HepG2 (cell line): ENCODE measurements around the gene TRIM67. TPM values are rescaled to one million over a fixed set of nuclear protein-coding genes. Genes with fewer than 3 reads are reported as not detected.
A peak's percentile ranks its signal among the peaks of the same experiment; 100 is the strongest.

Source experiments
- ATAC-seq: fragments of 200-7000 bp; cut with Tn5 transposase; 3 replicates; pipeline ENCODE4 v1.9.1; 2020; ENCODE audit warnings: mild to moderate bottlenecking, moderate library complexity
- BruUV-seq: library from RNA; stranded (reverse); fragments of 400-500 nt; replicated peaks from 2 replicates; lab custom pipeline; 2021; lab: Mats Ljungman, UMichigan
- CTCF ChIA-PET: fragments of 300-600 bp; formaldehyde crosslinking; extraction: SDS; loops from one replicate; lab custom pipeline; 2021; ENCODE audit warnings: low total read pairs, inconsistent platforms, low intra/inter-chr PET ratio; lab: Yijun Ruan, JAX
- POLR2A ChIA-PET: fragments of 350-600 bp; sonication (Branson Sonifier 250); formaldehyde crosslinking; loops from one replicate; lab custom pipeline; 2020; ENCODE audit warnings: antibody characterized with exemption, inconsistent platforms; lab: Yijun Ruan, JAX
- DNase-seq: peaks from one replicate; pipeline ENCODE4 v3.0.0-alpha.2; 2015; ENCODE audit warnings: low spot score
- FAIRE-seq: peaks from 3 replicates; lab custom pipeline; 2011; peaks lifted over from hg19 to GRCh38; lab: Jason Lieb, UNC
- H2AFZ ChIP-seq: one replicate; pipeline ENCODE4 v1.6.1; 2011; ENCODE audit warnings: low read length, inconsistent platforms
- H3K27ac ChIP-seq: fragments of 300-600 bp; 3 replicates; pipeline ENCODE4 v1.8.0; 2011; ENCODE audit warnings: mixed run types, mild to moderate bottlenecking, mixed read lengths, low read length, inconsistent platforms; ENCODE audit not compliant: insufficient read depth; ENCODE audit errors: extremely low read length
- H3K27me3 ChIP-seq, 2 experiments: fragments of 200-600 bp in 1 of 2; 2 replicates in 1 of 2; 3 replicates in 1 of 2; pipeline versions ENCODE4 v1.6.0 to v1.8.0; 2011; ENCODE audit warnings: low read length in 2 of 2, mild to moderate bottlenecking in 2 of 2, moderate library complexity in 2 of 2, inconsistent platforms in 1 of 2; ENCODE audit not compliant: insufficient read depth in 2 of 2, control insufficient read depth in 1 of 2
- H3K36me3 ChIP-seq, 2 experiments: fragments of 200-600 bp in 1 of 2; replicated peaks in 1 of 2; 2 replicates in 1 of 2; 3 replicates in 1 of 2; pipeline versions ENCODE4 v1.5.1 to v1.8.0; 2011; ENCODE audit warnings: low read length in 2 of 2, inconsistent platforms in 1 of 2; ENCODE audit not compliant: insufficient read depth in 2 of 2, control insufficient read depth in 1 of 2
- H3K4me1 ChIP-seq: 2 replicates; pipeline ENCODE4 v1.5.1; 2012; ENCODE audit warnings: low read length, inconsistent platforms; ENCODE audit not compliant: insufficient read depth
- H3K4me2 ChIP-seq: 2 replicates; pipeline ENCODE4 v1.6.0; 2011; ENCODE audit warnings: low read depth, low read length, inconsistent platforms
- H3K4me3 ChIP-seq, 3 experiments: fragments of 200-600 bp in 1 of 3; sonication (generic), shearing (Covaris generic) in 1 of 3; replicated peaks in 1 of 3; 2 replicates each; pipeline ENCODE4 v1.5.1; 2011 to 2016; ENCODE audit warnings: low read length in 3 of 3, inconsistent platforms in 2 of 3, low read depth in 2 of 3, mild to moderate bottlenecking in 2 of 3, control low read depth in 1 of 3, mixed read lengths in 1 of 3; ENCODE audit not compliant: insufficient read depth in 1 of 3
- H3K79me2 ChIP-seq: one replicate; pipeline ENCODE4 v1.6.1; 2011; ENCODE audit warnings: low read length, inconsistent platforms; ENCODE audit not compliant: insufficient read depth
- H3K9ac ChIP-seq: 2 replicates; pipeline ENCODE4 v1.6.0; 2011; ENCODE audit warnings: mild to moderate bottlenecking, low read depth, low read length, inconsistent platforms; ENCODE audit not compliant: insufficient read depth
- H3K9me3 ChIP-seq: 2 replicates; pipeline ENCODE4 v1.5.1; 2012; ENCODE audit warnings: mild to moderate bottlenecking, low read length
- H4K20me1 ChIP-seq: 2 replicates; pipeline ENCODE4 v1.6.0; 2011; ENCODE audit warnings: inconsistent platforms, mild to moderate bottlenecking, low read length, moderate library complexity; ENCODE audit not compliant: insufficient read depth
- ATF7 ChIP-seq, 2 experiments: fragments of 450-650 bp in 1 of 2; sonication (generic) in 1 of 2; formaldehyde crosslinking in 1 of 2; IDR thresholded peaks; 2 replicates each; pipeline versions ENCODE4 v1.4.0 to v1.6.1; 2016 to 2020; ENCODE audit warnings: antibody characterized with exemption in 1 of 2, mild to moderate bottlenecking in 1 of 2, missing genetic modification reagents in 1 of 2
- CEBPB ChIP-seq: IDR thresholded peaks from 2 replicates; pipeline ENCODE4 v1.6.1; 2011; ENCODE audit warnings: low read depth, low read length, improper control_type of control experiment, borderline replicate concordance
- CERS6 ChIP-seq: sonication (generic); formaldehyde crosslinking; IDR thresholded peaks from 2 replicates; pipeline ENCODE4 v1.5.0; 2020; ENCODE audit warnings: missing genetic modification reagents
- CHD2 ChIP-seq: IDR thresholded peaks from 2 replicates; pipeline ENCODE4 v1.6.1; 2011; ENCODE audit warnings: low read depth, low read length, improper control_type of control experiment
- SMAD3 ChIP-seq: sonication (generic); formaldehyde crosslinking; IDR thresholded peaks from 2 replicates; pipeline ENCODE4 v1.4.0; 2020; ENCODE audit warnings: missing genetic modification reagents
- U2AF2 ChIP-seq: fragments of 200-400 bp; formaldehyde crosslinking; IDR thresholded peaks from 2 replicates; pipeline ENCODE4 v1.6.1; 2017; ENCODE audit warnings: low read depth, mild to moderate bottlenecking, low read length
- ZBTB2 ChIP-seq: sonication (generic); formaldehyde crosslinking; IDR thresholded peaks from 2 replicates; pipeline ENCODE4 v1.8.0; 2022; ENCODE audit warnings: low read depth, missing genetic modification reagents
- WGBS: methylation state at CpG from one replicate; pipeline ENCODE4 v1.1.6; 2017; ENCODE audit warnings: low lambda C conversion rate; 5-methylcytosine and 5-hydroxymethylcytosine counted together
- in situ Hi-C: cut with HindIII; loops from 2 replicates; pipeline ENCODE4 v1.10.0; 2017; ENCODE audit warnings: low pct_unique_long_range_greater_than_20kb; ENCODE audit not compliant: extremely low pct_ligation_motif_present
- intact Hi-C: fragments of 100-400 bp; cut with micrococcal nuclease; formaldehyde crosslinking; loops from one replicate; pipeline ENCODE4 v1.10.0; 2022; ENCODE audit not compliant: unreplicated experiment
- polyA plus RNA-seq, 8 experiments: library from polyadenylated mRNA; depleted of rRNA in 3 of 8; stranded (reverse) in 7 of 8; unstranded in 1 of 8; fragments of >200 nt; fragmentation: Illumina TruSeq in 4 of 8; extraction: Trizol in 4 of 8; gene quantifications; 2 replicates each; pipeline versions ENCODE4 v1.2.1 to v1.2.3, GENCODE V29; 2011 to 2016; ENCODE audit warnings: low read depth in 4 of 8, missing spikeins in 1 of 8, mixed read lengths in 1 of 8; ENCODE audit not compliant: insufficient read depth in 1 of 8
- total RNA-seq, 5 experiments: library from RNA; depleted of rRNA; stranded (reverse); fragments of >200 nt; fragmentation: Illumina TruSeq; extraction: Trizol; gene quantifications; 2 replicates each; pipeline ENCODE4 v1.2.3, GENCODE V29; 2016; ENCODE audit warnings: low read depth in 1 of 5

The TRIM67 gene
- total and polyA plus RNA-seq, 2 of the 13 experiments (the other 11 are each of a cell fraction or from before 2014, with no cell fraction given): not detected

GRCh38 chr1:231178970-231179369 is 17.1 kb downstream of the TRIM67 start (continued):
- no peak for TF ChIP-seq CERS6 (CRISPR knock-in tag)
- no peak for TF ChIP-seq ZBTB2
- TF ChIP-seq U2AF2: no peak

DNA sequence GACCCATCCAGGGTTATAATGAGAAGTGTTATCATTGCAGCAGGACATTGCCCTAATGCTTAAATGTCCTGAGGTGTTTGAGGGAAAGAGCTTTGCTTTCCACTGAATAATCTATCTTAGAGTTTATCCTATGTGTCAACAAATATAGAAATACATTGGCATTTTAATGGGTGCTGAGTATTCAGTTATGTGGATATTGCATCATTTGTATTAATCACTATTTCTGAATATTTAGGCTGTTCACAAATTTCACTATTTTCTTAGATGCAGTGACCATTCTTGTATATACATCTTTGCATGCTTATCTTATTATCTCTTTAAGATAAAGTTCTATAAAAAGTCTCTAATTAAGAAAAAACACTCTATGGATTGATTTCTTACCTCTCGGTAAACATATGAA is 18.2 kb downstream of the TRIM67 start:
- TF ChIP-seq CHD2 (no peak), CEBPB (peak; percentile 16; the same call in 1 of the 2 replicates), ATF7 (IDR thresholded peaks at IDR 0.05) (peak; percentile 37; the same call in 1 of the 2 replicates), ATF7 (CRISPR knock-in tag; IDR thresholded peaks at IDR 0.05) (no peak), SMAD3 (CRISPR knock-in tag) (no peak)
- Histone ChIP-seq H3K4me2 (no peak overlapping the region), H2AFZ (no peak overlapping the region), H4K20me1 (no peaks in the 10 kb centered on the region), H3K9me3 (0 out of 2 replicates have a peak, but pooled peaks cover 3% of the 10 kb centered on the region), H3K27me3 (peaks cover 3 to 19% of the 10 kb centered on the region in 2 experiments; a peak in 3 of 5 replicates), H3K9ac (no peak overlapping the region), H3K27ac (no peak overlapping the region), H3K36me3 (no peaks in the 10 kb centered on the region), H3K4me3 (no peak overlapping the region), H3K79me2 (no peaks in the 10 kb centered on the region), H3K4me1 (no peaks in the 10 kb centered on the region)
- in situ Hi-C loops (no loop called here), intact Hi-C loops (no loop called here)
- 68% methylated on average over 1 of the region's 1 CpG for WGBS
- no TSS peak for BruUV-seq
- ChIA-PET CTCF (no interaction called here), POLR2A (no interaction called here)
- FAIRE-seq (no peak), ATAC-seq (no peak), DNase-seq (no peak)
